T-helper 1 cell treated with Interleukin-12 subunit alpha and Interleukin-12 subunit beta and Interleukin-4 antibody, amounts not matched to agents 30 ng/mL and 1 ng/mL, for 36 hours (primary cell): Measurements from ENCODE around the gene RBBP8NL. TPM values are rescaled to one million over a fixed set of nuclear protein-coding genes. Genes with fewer than 3 reads are reported as not detected.

Experiments
- intact Hi-C: fragments of 100-400 bp; cut with micrococcal nuclease; formaldehyde crosslinking; loops from one replicate; pipeline ENCODE4 v1.15.1; 2024
- total RNA-seq: library from RNA; stranded (reverse); gene quantifications from 2 replicates; pipeline ENCODE4 v1.2.3, GENCODE V29; 2022

RBBP8NL gene
- total RNA-seq, 1 donor from 2014 or later, result not detected

DNA sequence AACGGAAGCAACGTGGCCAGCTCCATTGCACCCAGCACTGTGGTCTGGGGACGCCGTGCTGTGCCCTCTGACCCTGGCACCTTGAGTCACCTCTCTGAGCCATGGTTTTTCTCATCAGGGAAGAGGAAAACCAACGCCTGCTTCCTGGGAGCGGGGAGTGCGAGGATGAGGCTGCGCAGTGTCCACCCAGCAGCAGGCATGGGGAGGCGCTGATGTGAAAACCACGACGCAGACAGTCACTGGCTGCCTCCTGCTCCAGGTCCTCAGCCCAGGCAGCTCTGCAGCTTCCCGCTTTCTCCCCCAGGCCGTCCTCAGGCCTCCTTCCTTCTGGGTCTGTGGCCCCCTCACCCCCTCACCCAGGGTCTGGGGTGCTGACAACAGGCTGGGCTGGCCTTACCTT lies 34.5 kb upstream of the RBBP8NL start:
- intact Hi-C loops, result no loop called here

DNA sequence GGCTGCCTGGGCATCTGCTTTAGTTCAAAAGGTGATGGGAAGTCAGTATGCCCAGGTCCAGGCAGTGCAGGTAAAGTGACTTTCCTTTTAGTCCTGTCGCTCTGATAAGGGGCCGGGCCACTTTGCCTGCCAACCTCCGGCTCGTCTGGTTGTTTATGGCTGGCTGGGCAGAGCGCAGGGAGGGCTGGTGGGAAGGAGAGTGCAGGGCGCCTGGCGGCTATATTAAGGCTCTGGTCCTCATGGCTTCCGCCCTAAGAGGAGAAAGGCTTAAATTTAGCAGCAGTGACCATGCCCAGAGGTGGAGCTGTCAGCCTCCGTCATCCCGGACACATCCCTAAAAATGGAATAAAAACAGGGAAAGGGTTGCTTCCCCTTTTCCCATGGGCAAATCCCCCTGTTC lies 33.8 kb upstream of the RBBP8NL start:
- intact Hi-C loops, result no loop called here

DNA sequence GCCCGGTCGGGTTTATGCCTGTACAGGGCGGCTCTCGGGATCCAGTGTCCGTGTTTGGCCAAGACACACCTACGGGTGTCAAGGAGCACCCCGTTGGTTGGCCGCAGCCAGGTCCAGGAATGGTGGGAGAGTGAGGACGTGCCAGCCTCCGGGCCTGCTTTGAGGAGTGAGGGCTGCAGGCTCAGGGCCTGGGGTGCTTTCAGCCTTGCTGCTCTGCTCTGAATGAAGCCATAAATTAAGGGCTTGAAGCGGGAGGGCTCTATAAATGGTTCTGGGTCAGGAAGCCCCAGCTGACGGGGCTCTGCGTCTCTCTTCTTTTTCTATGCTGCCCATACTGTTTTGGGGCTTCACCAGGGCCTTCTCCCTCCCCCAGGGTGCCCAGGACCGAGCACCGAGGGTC lies 33.3 kb upstream of the RBBP8NL start:
- intact Hi-C loops, result no loop called here

DNA sequence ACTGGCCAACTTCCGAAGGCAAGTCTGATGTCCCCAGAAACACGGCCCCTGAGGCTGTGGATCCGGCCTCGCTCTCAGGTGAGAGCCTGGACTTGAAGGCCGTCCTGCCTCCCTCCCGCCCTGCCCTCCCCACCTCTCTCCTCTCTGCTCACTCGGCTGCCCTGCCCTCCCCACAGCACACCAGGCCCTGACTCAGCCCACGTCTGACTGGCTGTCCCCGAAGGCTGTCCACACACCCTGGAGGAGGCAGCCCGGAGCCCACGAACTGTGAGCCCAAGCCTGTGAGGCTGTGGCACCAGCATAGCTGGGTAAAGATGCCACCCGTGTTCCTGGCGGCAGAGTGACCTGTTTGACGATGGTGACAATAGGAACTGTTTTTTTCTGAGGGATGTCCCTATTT lies 32.1 kb upstream of the RBBP8NL start:
- intact Hi-C loops, result no loop called here

DNA sequence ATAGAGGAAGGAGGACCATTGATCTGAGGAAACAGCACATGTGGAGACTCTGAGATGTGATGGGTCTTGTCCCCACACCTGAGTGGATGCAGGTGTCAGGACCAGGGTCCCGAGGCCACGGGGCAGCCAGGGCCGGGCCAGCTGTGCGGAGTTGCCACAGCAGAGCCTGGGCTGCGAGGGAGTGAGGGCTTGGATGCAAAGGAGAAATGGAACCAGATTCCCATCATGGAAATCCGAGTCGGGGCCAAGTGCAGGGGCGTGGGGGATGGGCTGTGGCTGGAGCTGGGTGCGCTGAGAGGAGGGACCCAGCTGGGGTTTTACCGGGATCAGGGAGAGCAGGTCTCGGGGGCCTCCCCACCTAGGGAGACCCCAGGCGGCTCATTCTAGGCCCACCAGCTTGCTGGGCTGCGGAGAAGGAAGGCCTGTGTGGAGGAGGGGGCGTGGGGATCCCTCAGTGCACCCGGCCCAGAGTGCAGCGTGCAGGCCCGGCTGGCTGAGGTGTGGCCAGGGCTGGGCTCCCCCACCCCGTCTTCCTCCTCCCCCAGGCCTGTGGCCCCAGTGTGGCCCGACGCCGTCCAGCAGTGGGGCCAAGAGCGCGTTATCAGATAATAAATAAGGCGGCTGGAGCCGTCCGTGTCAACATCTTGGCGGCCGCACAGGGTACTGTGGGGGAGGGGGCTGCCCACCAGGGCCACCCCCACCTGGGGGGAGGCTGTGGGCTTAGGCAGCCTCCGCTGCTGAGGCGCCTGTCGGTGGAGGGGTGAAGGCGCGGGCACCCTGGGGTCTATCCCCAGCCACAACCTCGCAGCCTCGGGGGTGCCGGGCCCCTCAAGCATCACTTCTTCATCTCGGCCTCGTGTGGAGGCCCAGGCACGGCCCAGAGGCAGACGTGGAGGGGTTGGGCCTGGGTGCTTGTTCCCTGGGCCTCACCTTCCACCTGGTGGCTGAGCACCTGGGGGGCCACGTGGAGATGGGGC lies 31.2 kb upstream of the RBBP8NL start:
- intact Hi-C loops, result no loop called here

DNA sequence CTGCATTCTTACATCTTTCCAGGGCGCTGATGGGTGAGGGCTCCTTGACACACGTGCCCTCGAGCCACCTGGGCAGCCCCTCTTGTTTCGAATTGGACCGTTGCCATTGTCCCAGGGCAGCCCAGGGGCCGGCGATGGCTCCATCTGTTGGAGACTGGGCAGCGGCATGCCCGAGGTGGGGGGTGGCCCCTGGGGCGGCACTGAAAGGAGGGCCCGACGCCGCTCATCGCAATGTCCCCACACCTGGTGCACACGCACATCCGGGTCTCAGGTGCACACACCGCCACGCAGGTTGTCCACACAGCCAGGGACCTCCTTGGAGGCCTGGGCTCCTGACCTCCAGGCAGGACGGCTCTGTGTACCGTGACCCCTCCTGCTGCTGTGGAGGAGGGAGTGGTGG lies 30.5 kb upstream of the RBBP8NL start:
- intact Hi-C loops, result no loop called here

DNA sequence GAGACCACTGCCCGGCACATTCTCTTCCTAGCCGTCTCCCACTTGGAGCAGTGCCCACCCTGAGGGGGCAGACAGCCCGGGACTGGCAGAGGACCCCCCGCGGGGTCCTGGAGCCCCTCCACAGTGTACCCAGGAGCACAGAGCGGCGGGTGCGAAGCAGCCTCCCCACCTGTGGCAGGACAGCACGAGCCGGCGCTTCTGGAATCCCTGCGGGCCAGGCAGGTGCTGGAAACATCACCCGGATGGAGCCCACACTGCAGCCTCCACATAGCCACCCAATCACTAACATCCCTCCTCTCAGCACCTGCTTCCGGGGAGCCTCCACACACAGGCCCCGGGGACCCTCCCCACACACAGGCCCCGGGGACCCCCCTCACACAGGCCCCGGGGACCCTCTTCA lies 29.8 kb upstream of the RBBP8NL start:
- intact Hi-C loops, result no loop called here

DNA sequence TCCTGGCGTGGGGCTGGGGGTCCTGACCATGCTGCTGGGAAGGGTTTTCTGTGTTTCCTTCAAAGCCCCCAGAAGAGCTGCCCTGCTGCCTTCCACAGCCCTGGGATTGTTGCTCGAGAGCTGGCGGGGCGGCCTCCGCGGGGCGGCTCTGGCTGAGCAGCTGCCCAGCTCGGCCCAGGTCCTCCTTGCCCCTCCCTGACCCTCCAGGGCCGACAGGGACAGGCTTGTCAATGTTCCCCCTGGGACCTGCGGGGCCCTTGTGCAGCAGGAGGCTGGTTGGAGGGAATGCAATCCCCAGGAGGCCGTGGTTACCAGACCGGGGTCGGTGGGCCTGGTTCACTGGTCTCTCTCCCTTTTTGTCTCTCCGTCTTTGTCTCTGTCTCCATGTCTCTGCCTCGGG lies 28.6 kb upstream of the RBBP8NL start:
- intact Hi-C loops, result no loop called here

DNA sequence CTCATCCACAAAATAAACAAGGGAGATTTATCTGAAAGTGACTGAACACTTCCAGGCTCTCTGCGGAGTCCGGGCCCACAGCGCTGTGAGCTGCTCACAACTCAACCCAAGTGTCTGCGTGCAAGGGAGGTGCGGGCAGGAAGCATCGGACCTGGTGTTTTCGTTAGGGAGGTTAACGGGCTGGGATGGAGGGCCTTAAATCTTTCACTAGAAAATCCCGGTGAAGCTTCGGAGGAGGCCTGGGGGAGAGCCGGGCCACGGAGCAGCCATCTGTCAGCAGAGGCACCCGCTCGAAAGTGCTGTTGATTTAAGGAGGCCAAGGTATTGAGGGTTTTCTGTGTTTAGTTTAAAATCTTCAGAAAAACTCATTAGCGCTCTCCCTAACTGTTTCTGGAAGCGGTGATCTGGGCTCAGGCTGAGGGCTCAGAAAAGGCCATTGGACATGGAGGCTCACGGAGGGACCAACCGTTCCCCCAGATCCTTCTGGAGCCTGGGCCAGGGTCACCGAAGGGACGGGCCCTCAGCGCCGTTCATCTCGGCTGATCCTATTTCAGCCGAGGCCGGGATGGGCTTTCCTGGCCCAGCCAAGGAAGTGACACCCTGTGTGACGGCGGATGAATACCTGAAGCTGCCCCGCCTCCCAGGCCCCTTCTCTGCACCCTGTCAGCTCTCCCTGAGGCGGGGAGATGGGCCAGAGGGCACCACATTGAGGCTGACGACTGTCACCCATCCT lies 27.7 kb upstream of the RBBP8NL start:
- intact Hi-C loops, result no loop called here

DNA sequence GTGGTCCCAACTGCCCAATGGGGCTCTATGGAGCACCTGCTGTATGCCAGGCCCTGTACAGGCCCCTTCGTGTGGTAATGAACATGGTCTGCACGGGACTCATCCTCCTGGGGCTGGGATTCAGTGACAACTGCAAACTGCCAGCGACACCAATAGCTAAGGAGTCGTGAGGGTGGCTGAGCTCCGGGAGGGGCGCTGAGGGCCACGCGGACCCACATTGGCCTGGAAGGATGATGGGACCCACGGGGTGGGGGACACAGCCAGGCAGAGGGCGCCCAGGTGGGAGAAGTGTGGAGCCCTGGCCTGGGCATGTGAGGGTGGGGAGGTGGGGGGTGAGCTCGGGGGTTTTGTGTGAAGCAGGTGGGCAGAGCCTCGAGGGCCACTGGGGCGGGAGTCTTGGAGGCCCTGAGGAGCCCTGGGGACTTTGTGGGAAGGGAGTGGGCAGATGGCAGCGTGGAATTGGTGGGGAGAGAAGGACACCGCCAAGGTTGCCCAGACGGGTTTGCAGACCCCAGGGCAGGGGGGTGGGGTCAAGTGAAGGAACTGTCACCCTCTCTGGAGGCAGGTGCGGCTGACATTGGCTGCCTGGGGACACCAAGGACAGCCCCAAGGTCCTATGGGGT lies 26.0 kb upstream of the RBBP8NL start:
- intact Hi-C loops, result no loop called here

DNA sequence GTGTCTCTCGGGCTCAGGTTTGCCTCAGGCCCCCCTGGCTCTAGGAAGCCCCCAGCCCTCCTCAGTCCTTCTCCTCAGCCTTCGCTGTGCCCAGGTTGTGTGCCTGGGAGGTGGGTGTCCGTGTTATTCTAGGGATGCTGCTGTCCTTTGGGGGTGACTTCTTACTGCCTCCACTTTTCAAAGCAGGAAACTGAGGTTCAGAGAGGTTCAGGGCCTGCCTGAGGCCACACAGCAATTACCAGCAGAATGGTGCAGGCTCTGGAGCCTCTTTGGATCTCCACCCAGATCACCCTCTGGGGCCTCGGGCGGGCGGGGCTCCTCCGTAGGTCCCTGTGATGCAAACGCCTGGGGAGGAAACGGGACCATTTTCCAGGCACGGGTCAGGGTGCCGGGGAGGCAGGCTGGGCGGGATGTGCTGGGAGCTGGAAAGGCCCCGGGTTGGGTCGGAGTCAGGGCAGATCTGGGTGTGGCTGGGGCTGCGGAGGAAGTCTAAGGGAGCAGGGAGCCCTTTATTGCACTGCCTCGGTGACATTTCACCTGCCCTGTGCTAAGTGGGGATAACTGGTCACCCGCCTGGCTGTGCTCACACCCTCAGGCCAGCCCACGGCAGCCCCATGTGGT lies 25.2 kb upstream of the RBBP8NL start:
- intact Hi-C loops, result no loop called here

DNA sequence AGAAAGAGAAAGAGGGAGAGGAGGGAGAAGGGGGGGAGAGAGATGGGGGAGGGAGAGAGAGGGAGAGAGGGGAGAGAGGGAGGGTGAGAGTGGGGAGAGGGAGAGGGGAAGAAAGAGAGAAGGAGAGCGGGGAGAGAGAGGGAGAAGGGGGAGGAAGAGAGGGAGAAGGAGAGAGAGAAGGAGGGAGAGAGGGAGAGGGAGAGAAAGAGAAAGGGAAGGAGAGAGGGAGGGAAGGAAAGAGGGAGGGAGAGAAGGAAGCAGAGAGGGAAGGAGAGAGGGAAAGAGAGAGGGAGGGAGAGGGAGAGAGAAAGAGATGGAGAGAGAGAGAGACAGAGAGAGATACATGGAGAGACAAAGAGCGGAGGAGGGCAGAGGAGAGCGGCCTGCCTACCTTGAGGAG lies 24.6 kb upstream of the RBBP8NL start:
- intact Hi-C loops, result no loop called here

DNA sequence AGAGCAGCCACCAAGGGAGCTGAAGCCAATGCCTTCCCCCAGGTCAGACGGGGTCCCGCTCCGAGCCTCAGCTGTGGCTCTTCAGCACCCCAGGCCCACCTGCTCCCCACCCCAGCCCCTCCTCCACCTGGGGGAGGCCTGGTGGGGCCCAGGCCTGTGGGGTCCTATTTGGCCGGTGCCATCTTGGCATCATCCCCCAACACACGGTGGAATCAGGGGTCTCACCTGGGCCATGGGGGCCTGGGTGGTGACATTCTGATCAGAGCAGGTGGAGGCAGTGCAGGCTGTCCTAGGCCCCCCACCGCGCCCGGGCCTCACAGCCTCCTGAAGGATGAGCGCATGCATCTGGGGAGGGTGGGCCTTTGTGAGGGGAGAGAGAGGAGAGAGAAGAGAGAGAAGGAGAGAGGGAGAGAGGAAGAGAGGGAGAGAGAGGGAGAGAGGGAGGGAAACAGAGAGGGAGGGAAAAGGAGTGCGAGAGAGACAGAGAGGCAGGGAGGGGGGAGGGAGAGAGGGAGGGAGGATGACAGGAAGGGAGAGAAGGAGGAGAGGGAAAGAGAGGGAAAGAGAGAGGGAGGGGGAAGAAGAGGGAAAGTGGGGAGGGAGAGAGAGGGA lies 23.9 kb upstream of the RBBP8NL start:
- intact Hi-C loops, result no loop called here

DNA sequence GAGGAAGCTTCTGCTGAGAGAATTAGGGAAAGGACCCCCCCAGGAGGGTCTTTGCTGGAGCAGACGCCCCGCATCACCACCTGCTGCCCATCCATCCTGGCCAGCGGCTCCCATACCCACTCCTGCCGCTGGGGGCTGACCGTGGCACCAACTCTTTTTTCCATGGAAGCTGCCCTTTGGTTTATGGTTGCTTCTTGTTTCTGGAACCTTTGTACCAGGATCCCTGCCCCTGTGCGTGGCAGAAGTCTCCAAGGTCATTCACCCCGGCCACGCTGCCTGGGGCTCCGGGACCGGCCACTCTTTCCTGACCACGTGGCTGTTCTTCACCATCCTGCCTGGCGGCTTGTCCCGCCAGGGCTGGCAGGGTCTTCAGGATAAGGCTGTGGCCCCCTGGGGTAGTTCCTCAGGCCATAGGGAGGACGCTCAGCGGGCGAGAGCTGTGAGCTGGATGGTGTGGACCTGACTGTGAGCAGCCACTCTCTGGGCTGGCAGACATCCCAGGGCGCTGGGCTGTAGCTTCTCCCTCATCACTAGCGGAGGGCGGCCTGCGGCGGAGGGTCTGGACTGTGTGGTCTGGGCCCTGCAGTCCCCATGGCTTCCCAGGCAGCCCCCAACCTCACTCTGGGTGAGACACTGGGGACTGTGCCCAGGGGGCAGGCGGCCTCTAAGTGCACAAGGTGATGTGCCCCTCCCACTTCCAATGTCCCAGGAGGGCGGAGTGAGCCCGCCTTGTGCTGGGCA lies 22.8 kb upstream of the RBBP8NL start:
- intact Hi-C loops, result no loop called here

DNA sequence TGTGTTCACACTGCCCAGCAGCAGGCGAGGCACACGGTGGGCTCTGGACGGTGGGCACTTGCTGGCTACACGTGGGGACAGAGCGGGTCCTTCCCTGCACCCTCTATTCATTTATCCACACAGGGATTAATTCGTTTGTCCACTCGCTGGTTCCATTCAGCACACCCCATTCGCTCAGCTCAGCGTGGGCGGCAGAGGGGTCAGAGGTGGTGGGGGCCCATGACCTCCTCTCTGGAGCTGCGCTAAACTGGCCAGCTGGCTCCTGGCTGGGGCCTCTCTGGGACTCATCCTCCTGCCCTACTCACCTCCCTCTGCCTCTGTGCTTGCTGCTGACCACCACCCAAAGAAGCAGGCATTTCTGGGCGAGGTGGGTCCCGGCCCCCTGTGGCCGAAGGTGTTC lies 21.4 kb upstream of the RBBP8NL start:
- intact Hi-C loops, result no loop called here

DNA sequence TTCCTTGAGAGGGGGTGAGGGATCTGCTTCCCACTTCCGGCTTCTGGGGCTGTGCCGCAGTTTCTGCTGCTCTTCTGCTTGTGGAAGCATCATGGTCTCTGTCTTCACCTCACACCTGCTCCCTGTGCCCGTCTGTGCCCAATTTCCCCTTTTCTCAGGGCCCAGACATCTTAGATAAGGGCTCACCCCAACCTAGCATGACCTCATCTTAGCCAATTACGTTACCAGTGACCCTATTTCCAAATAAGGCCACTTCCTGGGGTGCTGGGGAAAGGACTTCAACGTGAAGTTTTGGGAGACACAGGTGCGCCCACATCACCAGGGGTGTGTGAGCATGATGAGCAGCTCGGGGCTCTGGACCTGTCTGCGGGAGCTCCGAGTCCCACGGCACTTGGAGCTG lies 20.7 kb upstream of the RBBP8NL start:
- intact Hi-C loops, result no loop called here

DNA sequence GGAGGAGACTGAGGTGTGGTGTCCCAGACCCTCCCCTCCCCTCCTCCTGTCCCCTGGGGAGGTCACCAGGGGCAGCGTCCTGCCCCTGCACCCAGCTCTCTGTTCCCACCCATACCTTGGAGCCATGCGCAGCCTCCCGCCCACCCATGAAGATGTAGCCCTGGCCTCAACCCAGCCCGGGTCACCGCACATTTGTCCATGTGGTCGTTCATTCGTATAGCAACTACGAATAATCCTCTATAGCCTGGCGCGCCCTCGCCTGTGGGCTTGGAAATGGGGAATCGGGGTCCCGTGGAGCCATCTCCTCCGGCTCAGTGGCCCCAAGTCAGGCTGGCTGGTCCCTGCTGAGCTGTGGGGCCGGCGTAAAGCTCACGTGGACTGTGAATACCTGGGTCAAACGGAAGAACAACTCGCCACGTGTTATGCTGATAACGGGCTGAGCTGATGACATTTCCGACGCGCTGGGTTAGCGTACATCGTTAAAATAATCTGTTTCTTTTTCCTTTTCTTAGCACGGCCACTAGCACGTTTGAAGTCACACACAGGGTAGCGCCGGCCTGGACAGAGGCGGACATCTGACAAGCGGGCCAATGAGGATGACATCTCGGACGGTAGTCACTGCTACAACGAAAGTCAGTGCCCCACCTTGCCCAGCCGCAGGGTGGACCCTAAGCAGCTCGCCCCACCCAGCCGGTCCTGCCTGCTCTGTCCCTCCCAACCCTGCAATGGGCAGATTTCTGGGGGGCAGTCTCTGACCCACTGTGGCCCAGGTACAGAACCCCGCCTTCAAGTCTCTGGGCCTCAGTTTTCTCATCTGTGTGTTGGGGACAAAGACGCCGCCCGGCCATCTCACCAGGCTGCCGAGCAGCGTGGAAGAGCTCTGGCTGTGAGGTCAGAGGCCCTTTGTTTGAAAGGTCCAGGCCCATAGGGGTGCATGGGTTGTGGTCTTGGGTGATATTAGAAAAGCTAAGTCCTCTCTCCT lies 19.8 kb upstream of the RBBP8NL start:
- intact Hi-C loops, result no loop called here

DNA sequence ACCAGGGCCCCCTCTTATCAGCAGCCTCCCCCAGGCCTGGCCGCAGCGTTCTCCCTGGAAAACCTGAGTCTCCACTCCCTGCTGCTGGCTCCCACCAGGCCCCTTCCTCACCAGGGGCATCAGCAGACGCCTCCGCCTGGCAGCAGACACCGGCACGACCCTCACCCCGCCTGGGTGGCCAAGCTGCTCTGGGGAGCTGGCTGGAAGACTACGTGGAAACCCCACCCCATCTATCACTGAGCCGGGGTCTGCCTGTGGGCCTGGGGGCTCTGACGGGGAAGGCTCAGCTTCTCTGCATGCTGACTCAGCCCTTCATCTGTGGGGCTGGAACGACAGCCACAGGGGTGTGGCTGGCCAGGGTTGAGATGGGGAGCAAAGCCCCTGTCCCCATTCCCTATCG lies 19.1 kb upstream of the RBBP8NL start:
- intact Hi-C loops, result no loop called here

DNA sequence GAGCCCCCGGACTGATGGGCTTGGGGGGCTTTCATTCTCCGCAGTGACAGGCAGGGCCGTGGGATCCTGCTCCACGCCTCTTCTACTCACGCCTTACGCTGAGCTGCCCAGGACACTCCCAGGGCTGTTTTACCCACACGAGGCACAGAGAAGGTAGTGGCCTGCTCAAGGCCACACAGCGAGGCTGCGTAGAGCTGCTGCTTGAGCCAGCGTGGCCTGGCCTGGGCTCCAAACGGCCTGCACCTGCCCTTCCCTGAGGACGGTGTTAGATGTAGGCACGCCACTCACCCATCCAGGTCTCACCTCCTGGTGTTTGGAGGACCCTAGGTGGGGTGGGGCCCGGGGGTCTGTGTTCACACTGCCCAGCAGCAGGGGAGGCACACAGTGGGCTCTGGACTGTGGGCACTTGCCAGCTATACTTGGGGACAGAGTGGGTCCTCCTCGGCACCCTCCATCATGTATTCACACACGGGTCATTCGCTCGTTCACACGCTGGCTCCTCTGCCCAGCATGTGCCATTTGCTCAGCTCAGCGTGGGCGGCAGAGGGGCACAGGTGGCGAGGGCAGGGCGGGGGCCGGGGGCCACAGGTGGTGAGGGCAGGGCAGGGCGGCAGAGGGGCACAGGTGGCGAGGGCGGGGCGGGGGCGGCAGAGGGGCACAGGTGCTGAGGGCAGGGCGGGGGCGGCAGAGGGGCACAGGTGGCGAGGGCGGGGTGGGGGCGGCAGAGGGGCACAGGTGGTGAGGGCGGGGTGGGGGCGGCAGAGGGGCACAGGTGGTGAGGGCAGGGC lies 18.4 kb upstream of the RBBP8NL start:
- intact Hi-C loops, result no loop called here
